Endothelial cell of hepatic sinusoid (primary cell): Measurements from ENCODE around the gene IL1R2.

Experiments used
- in situ Hi-C: cut with HindIII; loops from 2 replicates; pipeline ENCODE4 v1.10.0; 2017; ENCODE audit warnings: low sequenced_read_pairs

The IL1R2 gene

GRCh38 chr2:101972621-101973434 lies 18.9 kb upstream of the IL1R2 start:
- in situ Hi-C loops, result no loop called here

- in situ Hi-C loops, result loop anchor here (5.0 kb wide), 1 partner anchor 42 kb away; no protein-coding TSS in a partner anchor
These were observed 17.1 kb upstream of the IL1R2 start for GRCh38 chr2:101974663-101975062.

GRCh38 chr2:101975171-101975870 lies 16.4 kb upstream of the IL1R2 start:
- in situ Hi-C loops, result loop anchor here (5.0 kb wide), 1 partner anchor 43 kb away; no protein-coding TSS in a partner anchor

- in situ Hi-C loops, result loop anchor here (5.0 kb wide), 1 partner anchor 45 kb away; no protein-coding TSS in a partner anchor
These were observed 14.9 kb upstream of the IL1R2 start for GRCh38 chr2:101976891-101977290.

- in situ Hi-C loops, result no loop called here
These were observed 11.4 kb upstream of the IL1R2 start for GRCh38 chr2:101980368-101980767.

GRCh38 chr2:101981066-101981465 lies 10.7 kb upstream of the IL1R2 start:
- in situ Hi-C loops, result no loop called here

- in situ Hi-C loops, result no loop called here
These were observed 10.3 kb upstream of the IL1R2 start for GRCh38 chr2:101981504-101981903.

GRCh38 chr2:101982495-101983029 lies 9.2 kb upstream of the IL1R2 start:
- in situ Hi-C loops, result no loop called here

- in situ Hi-C loops, result no loop called here
These were observed 8.3 kb upstream of the IL1R2 start for GRCh38 chr2:101983486-101983885.

GRCh38 chr2:101983928-101984327 lies 7.8 kb upstream of the IL1R2 start:
- in situ Hi-C loops, result no loop called here

- in situ Hi-C loops, result no loop called here
These were observed 7.1 kb upstream of the IL1R2 start for GRCh38 chr2:101984656-101985055.

GRCh38 chr2:101985101-101985792 lies 6.5 kb upstream of the IL1R2 start:
- in situ Hi-C loops, result no loop called here

GRCh38 chr2:101985793-101986164 lies 6.0 kb upstream of the IL1R2 start:
- in situ Hi-C loops, result no loop called here

GRCh38 chr2:101986376-101986775 lies 5.4 kb upstream of the IL1R2 start:
- in situ Hi-C loops, result no loop called here

GRCh38 chr2:101986804-101987740 lies 4.7 kb upstream of the IL1R2 start:
- in situ Hi-C loops, result no loop called here

- in situ Hi-C loops, result no loop called here
These were observed 3.9 kb upstream of the IL1R2 start for GRCh38 chr2:101987832-101988231.

- in situ Hi-C loops, result no loop called here
These were observed 3.2 kb upstream of the IL1R2 start for GRCh38 chr2:101988541-101988940.

- in situ Hi-C loops, result no loop called here
These were observed 1.9 kb upstream of the IL1R2 start for GRCh38 chr2:101989740-101990460.

- in situ Hi-C loops, result no loop called here
These were observed 2.0 kb downstream of the IL1R2 start for GRCh38 chr2:101993772-101994171.

- in situ Hi-C loops, result no loop called here
These were observed 3.3 kb downstream of the IL1R2 start for GRCh38 chr2:101995019-101995418.
